ENCODE results near the gene ZNF43.
"Not testable (repeated sequence)": the region's sequence is repeated elsewhere in the genome, so short reads cannot be mapped to it uniquely, and the experiment has no call there.

Gene ZNF43

GRCh38 chr19:21835810-21836444 is at the start of gene ZNF43:
TSS of gene ZNF43 (minus strand) at chr19:21836182. CDS start at chr19:21836038, 144 bp downstream.
- DNase-seq (ENCODE audit: low read depth) = peak; percentile 81

- DNase-seq (ENCODE audit: low read depth) = not testable (repeated sequence)
These were observed 49.5 kb upstream of the ZNF43 start for GRCh38 chr19:21885516-21885915.

DNA sequence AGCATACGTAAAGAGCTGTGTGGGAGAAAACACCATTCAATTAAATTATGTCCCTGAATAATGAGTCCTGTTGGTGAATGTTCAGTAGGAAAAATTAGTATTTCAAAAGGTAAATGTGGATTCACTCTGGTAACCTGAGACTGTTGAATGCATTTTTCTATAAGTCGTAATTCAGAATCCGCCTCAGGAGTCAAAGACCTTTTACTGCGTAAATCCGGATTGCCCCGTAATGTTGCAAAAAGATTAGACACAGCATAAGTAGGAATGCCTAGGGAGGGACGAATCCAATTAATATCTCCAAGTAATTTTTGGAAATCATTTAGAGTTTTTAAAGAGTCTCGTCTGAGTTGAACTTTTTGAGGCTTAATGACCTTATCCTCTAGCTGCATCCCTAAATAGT is 48.8 kb upstream of the ZNF43 start:
- not testable (repeated sequence) for DNase-seq (ENCODE audit: low read depth)

GRCh38 chr19:21883516-21883915 is 47.5 kb upstream of the ZNF43 start:
- DNase-seq (ENCODE audit: low read depth) = no peak

GRCh38 chr19:21880761-21881160 is 44.8 kb upstream of the ZNF43 start:
- DNase-seq (ENCODE audit: low read depth) = not testable (repeated sequence)

GRCh38 chr19:21878646-21879045 is 42.7 kb upstream of the ZNF43 start:
- no peak for DNase-seq (ENCODE audit: low read depth)

- no peak for DNase-seq (ENCODE audit: low read depth)
These were observed 42.0 kb upstream of the ZNF43 start for GRCh38 chr19:21877976-21878375.

DNA sequence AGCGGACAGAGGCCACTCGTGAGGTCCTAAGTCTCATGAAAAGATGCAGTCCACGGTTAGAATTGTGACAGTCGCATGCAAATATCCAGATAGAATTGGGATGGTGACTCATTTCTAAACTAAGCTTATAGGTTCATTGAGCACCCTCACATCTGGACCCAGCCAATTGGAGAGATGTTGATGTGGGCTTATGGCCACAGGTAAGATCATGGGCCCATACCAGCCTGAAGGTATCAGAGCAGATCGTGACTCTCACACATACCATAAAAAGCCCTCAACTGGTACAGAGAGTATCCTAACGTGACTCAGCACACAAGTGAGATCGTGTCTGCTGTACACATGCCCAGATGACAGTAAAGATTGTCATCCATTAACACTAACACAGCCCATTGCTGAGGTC is 40.6 kb upstream of the ZNF43 start:
- DNase-seq (ENCODE audit: low read depth) = not testable (repeated sequence)

DNA sequence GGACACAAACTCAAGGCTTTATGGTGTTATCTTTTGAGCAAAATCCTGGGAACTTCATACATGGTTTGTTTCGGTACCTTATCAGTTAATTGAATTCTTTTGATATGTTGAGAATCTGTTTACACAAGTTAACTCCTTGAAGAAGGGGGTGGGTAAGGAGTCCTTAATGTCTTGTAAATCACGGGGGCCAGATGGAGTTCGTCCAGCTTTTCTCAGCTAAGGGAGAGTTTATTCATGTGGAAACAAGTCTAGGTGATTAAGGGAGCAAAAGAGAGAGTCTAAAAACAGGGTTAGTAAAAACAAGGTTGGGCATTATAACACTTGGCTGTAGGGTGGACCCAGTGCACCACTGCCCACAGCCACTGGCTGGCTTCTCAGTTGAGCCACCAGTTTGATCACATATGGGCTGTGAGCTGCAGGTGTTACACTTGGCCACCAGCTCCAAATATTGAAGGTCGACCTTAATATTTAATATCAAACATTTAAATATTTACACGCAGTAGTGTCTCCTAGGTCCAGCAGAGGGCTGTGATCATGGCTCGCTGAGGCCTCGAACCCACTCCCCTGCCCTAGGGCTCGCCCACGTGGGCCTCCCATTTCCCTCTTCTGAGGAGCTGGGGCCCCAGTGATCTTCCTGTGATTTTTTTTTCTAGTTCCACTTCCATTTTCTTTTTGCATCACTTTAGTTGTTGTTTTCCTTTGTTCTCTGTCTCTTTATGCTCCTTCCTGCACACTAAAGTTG is 21.0 kb upstream of the ZNF43 start:
- no peak for DNase-seq (ENCODE audit: low read depth)

DNA sequence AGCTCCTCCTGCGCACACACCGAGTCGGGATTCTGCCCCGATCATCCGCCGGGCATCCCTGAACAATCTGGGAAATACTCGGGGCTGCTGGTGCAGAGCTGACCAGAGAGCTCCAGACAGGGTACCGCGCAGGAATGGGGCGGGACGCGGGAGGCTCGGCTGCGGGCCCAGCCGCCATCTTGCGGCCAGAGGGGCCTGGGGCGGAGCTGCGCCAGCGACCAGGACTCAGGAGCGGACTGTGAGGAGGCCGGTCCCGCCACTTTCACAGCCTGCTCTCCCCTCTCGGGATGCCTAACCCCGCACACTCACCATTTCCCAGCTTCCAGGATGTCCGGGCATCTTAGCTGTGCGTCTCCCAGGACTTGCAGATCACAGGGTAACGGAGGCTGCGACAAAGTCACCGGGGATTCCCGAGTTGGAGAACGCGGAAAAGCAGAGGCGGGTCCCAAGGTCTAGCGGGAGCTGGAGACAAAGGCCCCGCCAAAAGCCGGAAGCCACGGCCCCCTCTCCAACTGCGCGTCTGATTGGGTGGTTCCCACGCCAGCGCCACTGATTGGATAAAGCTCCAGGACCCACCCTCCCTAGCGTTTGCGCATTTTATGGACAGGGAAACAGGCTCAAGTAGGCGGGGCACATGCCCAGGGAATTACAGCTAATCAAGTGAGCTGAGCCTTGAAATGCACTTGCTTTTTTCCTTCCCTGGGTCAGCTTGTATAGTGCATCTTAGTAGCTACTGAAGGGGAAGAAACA is 15.8 kb upstream of the ZNF43 start:
- DNase-seq (ENCODE audit: low read depth) = peak; percentile 87

GRCh38 chr19:21850656-21851255 is 14.8 kb upstream of the ZNF43 start:
- no peak for DNase-seq (ENCODE audit: low read depth)

DNA sequence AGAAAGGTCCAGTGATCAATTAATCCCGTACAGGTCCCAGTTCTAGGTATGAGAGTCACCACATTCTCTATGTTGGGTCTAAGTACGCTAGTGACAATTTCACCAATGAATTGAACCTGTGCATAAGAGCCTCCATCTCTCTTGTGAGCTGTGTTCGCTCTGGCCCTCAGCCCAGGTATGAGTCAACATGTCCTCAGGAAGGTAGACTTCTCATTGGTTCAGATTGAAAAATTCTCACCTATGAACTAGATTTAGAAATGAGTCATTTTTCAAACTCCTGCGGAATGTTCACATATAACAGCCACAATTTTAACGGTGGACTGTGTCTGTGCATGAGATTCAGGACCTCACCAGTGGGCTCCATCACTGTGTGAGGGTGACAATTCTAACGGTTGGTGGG is 12.7 kb upstream of the ZNF43 start:
- DNase-seq (ENCODE audit: low read depth) = no peak

DNA sequence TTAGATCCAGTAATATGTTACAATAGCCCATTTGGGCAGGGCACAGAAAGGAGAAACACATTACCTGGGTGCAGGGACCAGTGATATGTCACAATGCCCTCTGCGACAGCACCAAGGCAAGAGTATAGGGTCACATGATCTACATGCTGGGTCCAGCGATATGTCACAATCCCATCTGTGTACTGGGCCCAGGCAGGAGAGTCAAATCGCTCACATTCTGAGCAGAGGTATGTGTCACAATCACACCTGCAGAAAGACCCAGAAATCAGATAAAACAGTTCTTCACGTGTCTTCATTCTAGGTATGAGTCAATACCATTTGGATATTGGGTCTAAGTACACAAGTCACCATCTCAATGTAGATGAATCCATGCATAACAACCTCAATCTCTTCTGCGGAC is 7.1 kb upstream of the ZNF43 start:
- no peak for DNase-seq (ENCODE audit: low read depth)

- DNase-seq (ENCODE audit: low read depth) = no peak
These were observed 5.6 kb upstream of the ZNF43 start for GRCh38 chr19:21841488-21842097.

DNA sequence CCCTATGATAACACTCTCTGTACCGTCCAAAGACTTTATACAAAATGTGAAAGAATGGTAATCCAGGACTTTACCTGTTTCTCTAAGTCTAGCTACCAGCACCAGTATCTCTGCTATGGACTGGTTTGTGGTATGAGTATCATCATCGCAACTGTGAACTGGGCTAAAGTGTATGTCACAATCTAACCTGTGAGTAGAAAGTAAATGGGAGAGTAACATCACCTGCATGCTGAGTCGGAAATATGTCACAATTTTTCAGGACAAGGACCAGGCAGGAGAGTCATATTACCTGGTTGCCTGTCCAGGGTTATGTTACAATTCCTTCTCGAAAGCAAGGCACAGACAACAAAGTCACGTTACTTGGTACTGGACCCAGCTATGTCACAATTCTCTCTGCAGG is 5.1 kb upstream of the ZNF43 start:
- no peak for DNase-seq (ENCODE audit: low read depth)

DNA sequence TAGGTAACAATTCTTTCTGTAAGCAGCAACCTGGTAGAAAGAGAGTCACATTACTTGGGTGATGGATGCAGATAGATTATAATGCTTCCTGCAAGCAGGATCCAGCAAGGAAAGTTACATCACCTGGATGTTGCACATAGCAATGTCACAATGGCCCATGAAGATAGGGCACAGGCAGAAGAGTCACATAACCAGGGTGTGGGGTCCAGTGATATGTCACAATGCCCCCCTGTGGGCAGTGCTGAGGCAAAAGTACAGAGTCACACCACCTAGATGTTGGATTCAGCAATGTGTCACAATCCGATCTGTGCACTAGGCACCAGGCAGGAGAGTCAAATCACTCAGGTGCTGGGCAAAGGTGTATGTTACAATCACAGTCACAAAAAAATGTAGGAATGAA is 4.0 kb upstream of the ZNF43 start:
- DNase-seq (ENCODE audit: low read depth) = no peak

- DNase-seq (ENCODE audit: low read depth) = no peak
These were observed 2.7 kb upstream of the ZNF43 start for GRCh38 chr19:21838646-21839045.

- no peak for DNase-seq (ENCODE audit: low read depth)
These were observed 563 bp downstream of the ZNF43 start for GRCh38 chr19:21835429-21835809.

- no peak for DNase-seq (ENCODE audit: low read depth)
These were observed 2.2 kb downstream of the ZNF43 start for GRCh38 chr19:21833733-21834132.

DNA sequence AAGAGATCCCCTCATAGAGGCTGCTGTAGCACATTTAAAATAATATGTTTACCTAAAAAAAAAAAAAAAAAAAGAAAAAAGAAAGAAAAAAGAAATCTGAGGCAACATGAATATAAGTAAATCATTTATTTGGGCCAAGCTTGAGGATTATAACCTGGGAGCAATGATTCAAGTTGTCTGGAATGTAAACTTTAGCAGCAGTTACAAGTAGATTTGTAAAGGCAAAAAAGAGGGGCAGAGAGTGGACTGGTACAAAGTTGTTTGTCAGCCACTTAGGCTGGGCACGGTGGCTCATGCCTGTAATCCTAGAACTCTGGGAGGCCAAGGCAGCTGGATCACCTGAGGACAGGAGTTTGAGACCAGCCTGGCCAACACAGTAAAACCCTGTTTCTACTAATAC is 11.3 kb downstream of the ZNF43 start:
- DNase-seq (ENCODE audit: low read depth) = no peak

DNA sequence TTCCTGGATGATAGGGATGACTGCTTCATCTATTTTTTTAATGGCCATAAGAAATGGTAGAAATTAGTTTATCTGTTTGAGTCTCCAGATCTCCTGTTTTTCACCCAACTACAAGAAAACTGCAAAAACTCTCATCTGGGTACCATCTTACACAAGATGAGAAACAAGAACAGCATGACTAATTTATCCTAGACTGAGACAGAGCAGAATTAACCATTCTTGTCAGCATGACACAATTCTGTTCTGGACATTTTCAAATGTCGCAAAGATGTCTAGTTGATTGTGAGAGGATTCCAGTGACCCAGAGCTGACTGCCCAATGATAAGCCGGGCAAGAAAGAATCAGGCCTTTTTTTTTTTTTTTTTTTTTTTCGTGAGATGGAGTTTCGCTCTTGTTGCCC is 12.8 kb downstream of the ZNF43 start:
- DNase-seq (ENCODE audit: low read depth) = no peak

DNA sequence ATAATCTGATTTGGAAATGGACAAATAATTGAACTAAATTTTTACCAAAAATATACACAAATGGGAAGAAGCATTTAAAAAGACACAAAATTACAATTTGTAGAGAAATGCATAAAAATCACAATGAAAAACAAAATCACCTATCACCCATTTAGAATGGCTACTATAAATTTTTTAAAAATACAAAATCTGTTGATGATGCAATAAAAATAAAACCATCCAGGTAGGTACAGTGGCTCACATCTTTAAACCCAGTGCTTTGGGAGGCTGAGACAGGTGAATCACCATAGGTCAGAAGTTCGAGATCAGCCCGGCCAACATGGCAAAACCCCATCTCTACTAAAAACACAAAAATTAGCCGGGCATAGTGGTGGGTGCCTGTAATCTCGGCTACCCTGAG is 23.5 kb downstream of the ZNF43 start:
- DNase-seq (ENCODE audit: low read depth) = no peak

All from activated T-helper 9 cell treated with anti-CD3 and anti-CD28 coated beads, Interleukin-2, amount 50 U/mL, for 16 hours (primary cell).